G401 (cell line): ENCODE data around the gene SYNJ2. TPM values are rescaled to one million over a fixed set of nuclear protein-coding genes. Genes with fewer than 3 reads are reported as not detected.

ENCODE experiments used
- DNase-seq: peaks from one replicate; pipeline ENCODE4 v3.0.0-alpha.2; 2015; ENCODE audit warnings: low spot score
- in situ Hi-C: cut with HindIII; loops from 2 replicates; pipeline ENCODE4 v1.10.0; 2016; ENCODE audit warnings: low sequenced_read_pairs, mixed read lengths
- total RNA-seq: library from RNA; depleted of rRNA; stranded (reverse); fragments of >200 nt; shearing (Covaris generic); gene quantifications from 2 replicates; pipeline ENCODE4 v1.2.3, GENCODE V29; 2014

Gene SYNJ2
- total RNA-seq, 1 experiment from 2014 or later = 12.2 TPM

- DNase-seq = no peak
- in situ Hi-C loops = no loop called here
Measured at GRCh38 chr6:157993076-157993475, 11.4 kb downstream of the SYNJ2 start.

GRCh38 chr6:157994125-157994795 lies 12.6 kb downstream of the SYNJ2 start:
- in situ Hi-C loops = no loop called here
- DNase-seq = no peak

DNA sequence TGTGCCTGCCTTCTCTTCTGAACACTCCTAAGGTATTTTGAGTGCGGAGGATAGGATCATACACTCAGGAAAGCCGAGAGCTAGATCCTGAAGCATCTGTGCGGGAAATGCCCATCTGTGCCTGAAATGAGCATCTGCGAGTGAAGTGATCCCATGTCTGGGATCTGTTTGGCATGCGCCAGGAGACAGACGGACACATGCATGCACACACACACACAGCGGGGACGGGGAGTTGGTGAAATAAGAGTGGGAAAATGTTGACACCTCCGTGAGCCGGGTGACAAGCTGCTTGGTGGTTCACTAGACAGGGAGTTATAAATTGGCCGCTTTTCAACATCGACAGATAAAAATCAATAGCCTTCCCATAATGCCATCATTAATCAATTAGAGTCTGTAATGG lies 13.8 kb downstream of the SYNJ2 start:
- no peak for DNase-seq
- in situ Hi-C loops = no loop called here

DNA sequence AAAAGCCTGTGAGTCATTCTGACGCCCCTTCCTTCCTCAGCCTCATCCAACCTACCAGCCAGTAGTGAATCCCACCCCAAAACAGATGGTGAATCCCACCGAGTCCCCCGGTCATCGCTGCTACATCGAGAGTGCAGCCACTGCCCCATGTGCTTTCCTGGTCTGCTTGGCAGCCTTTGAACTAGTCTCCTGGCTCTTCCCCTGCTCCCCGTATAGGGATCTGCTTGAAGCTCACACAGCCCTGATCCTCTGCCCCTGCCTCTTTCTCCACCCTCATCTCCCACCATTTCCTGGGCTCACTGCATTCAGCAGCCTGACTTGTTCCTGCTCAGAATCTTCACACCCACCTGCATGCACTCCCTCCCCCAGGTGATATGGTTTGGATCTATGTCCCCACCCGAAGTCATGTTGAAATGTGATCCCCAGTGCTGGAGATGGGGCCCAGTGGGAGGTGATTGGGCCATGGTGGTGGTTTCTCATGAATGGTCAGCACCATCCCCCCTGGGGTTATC lies 14.6 kb downstream of the SYNJ2 start:
- in situ Hi-C loops = no loop called here
- DNase-seq = no peak

DNA sequence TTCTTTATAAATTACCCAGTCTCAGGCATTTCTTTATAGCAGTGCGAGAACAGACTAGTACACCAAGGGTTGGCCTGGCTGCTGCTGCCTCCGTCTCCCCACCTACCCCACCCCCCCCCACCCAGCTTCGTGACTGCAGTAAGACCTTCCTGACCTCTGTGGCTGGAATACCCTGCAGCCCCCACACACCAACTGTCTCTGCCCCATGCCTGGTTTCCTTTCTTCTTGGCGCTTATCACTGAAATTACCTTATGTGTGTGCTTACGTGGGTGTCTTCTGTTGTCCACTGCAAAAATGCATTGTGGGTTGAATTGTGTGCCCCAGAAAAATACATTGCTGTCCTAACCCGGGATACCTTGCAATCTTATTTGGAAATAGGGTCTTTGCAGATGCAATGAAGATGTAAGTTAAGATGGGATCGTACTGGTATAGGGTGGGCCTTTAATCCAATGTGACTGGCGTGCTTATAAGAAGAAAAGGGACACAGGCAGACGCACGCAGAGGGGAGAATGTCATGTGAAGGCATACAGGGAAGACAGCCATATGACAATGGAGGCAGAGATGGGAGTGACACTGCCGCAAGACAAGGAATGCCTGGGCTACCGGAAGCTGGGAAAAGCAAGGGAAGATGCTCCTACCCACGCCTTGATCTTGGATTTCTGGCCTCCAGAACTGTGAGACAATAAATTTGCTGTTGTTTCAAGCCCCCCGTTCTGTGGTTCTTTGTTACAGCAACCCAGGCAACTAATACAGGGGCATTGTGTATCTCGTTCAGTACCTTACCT lies 15.4 kb downstream of the SYNJ2 start:
- in situ Hi-C loops = no loop called here

DNA sequence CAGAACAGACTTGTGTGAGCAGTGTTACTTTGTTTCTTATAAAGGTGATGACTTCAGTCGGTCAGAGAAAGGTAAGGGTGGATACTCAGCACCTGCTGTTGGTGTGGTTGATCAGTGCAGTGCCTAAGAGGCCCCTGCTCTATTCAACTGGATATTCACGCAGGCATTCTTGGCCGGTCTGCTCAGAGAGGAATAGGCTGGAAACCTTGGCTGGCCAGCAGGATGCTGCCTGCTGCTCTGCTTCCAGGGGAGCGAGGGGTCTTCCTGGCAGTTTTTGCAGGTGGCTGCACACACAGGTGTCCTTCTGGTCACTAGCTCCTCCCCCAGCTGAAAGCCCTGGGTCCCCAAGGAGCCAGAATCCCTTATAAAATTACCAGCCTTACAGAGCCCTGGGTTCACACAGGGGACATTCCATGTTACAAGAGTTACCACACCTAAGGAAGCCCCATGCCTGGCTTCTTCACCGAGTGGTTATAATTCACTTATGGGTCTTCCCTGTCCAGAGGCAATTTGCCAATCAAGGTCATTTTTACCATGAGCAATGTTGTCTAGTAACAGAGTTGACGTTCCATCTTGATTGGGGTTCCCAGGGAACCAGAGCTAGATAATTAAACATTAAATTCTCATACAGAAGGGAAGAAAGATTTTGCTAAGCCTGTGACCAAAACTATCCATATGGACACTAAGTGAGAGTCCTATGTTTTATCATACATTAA lies 16.4 kb downstream of the SYNJ2 start:
- no peak for DNase-seq
- in situ Hi-C loops = no loop called here

More for the DNA sequence above, 15.4 kb downstream of the SYNJ2 start:
- DNase-seq = no peak

GRCh38 chr6:157998707-157999167 lies 17.1 kb downstream of the SYNJ2 start:
- DNase-seq = no peak
- in situ Hi-C loops = no loop called here

DNA sequence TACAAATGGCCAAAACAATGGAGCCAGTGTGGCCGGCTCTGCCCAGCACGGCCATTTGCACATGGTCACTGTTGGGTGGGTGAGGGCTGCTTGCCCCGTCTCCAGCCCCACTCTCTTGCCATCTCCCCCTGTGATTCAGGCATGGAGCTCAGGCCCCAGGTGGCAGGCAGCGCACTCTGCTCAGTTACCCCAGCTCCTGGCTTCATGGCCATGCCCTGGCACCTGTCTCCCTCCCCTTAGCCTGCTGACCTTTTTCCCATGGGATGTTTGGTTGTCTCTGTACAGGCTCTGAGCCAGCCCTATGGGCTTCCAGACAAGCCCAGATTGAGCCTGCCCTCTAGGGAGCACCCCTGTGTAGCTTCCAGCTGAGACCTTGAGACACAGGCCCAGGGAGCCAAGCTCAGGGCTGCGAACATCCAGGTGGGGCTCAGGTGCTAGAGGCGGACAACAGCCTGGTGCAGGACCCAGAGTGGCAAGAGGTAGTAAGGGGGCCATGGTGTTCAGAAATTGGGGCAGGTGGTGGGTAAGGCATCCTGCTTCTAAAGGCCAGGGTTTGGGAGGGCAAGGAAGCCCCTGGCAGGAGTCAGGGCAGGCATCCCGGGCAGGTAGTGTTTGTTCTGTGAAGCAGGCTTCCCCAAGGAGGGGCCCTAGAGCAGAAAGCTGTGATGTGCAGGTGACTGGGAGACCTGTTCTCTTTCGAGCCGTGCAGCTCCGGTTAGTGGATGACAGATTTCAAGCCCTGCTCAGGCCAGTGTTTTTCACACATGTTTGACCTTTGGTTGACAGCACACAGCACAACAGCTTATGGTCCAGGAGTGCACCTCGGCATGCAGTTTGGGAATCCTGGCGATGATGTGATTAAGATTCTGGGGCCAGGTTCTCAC lies 17.7 kb downstream of the SYNJ2 start:
- in situ Hi-C loops = no loop called here
- DNase-seq = no peak

DNA sequence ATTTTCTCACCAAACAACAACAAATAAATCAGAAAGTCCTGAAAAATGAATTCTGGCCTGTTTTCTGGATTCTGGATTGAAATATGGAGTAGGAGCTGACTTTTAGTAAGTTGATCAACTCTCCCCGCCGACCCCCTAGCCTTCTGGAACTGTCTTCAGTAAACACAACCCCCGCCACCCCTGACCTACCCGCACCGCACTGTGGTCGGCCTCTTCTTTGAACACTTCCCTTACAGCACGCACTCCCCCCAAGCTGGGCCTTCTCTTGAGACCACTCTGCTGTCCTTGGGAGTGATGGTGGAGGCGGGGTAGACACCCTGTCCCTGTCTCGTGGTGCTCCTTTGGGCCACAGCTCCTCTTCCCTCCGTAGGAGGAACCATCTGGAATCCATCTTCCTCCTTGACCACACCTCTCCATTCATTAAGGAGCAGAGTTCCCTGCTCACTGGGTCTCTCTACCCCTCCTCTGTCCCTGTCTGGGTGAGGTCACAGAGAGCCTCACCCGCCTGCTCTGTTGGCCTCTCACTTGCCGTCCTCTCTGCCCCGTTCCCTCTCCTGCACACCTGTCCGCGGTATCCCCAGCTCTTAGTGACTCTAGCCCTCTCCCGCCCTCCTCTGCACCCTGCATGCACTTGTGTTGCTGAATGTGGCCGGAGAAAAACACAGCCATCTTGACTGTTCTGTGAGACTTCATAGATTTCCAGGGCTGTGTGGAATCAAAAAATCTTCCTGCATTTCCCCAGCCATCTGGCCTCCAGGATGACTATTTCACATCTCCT lies 19.1 kb downstream of the SYNJ2 start:
- in situ Hi-C loops = no loop called here
- no peak for DNase-seq

DNA sequence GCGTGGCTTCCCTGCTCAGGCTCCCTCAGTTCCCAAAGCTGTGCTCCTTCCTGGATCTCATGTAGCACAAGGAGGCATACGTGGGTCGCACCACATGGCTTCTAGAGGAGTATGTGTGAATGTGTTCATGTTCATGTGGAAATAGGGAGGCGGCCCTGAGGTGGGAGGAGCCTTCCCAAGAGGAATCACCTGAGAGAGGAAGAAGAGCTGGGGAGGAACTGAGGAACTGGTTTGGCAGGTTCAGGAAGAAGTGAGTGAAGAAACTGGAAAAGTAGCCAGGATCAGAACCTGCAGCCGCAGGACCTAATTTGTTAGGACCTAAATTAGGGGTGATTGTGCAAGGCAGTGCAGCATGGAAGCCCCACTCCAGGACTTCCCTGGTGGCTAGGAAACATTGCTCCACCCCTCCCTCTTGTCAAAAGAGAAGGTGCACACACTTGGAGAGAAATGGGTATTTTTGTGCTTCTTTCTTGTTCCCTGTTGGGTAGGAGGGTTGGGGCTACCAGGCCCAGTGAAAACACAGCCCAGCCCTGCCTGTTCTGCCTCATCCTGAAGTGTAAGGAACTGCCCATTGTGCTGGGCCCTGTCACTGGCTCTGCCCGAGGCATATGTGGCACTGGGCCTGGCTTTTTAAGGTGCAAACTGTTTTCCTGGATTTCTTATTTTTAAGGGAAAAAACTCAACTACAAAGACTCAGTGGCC lies 20.7 kb downstream of the SYNJ2 start:
- in situ Hi-C loops = no loop called here

DNA sequence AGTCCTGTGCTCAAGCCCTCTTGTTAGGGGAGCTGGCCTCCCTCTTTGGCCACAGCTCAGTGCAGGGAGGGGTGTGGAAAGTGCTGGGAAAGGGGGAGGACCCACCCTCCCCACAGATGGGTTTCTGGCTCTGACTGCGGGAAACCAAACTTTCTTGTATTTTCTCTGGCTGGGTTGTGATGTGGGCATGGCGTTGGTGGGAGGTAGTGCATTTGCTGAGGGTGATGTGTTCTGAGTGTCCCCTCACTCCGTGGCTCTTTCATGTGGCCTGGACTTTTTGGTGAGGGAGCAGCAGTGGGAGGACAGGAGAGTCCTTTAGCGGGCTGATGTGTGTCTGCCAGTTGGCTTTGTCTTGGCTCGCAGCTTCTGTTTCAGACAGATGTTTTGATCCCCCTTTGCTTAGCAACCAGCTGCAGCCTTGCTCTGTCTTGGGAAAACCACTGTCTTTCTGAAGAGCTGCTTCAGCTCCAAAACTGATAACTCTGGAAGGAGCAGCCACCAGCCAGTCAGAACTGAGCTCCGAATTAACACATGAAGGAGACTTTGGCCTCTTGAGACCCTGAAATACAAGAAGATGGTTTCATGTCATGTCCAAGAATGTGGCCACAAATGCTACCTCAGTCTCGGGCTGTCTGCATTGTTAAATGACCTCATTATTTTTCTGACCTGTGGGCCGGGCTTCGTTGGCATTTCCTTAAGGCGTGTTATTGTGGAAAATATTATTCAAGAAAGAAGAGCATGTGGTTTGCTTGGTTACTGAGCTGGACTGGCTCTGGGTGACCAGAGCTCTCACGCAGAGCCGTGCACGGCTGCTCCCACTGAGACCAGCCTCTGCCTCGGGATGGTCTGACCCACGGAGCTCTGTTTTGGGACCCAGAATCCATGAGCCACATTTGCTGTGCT lies 21.5 kb downstream of the SYNJ2 start:
- DNase-seq = no peak
- in situ Hi-C loops = no loop called here

More for the DNA sequence above, 20.7 kb downstream of the SYNJ2 start:
- DNase-seq = no peak

DNA sequence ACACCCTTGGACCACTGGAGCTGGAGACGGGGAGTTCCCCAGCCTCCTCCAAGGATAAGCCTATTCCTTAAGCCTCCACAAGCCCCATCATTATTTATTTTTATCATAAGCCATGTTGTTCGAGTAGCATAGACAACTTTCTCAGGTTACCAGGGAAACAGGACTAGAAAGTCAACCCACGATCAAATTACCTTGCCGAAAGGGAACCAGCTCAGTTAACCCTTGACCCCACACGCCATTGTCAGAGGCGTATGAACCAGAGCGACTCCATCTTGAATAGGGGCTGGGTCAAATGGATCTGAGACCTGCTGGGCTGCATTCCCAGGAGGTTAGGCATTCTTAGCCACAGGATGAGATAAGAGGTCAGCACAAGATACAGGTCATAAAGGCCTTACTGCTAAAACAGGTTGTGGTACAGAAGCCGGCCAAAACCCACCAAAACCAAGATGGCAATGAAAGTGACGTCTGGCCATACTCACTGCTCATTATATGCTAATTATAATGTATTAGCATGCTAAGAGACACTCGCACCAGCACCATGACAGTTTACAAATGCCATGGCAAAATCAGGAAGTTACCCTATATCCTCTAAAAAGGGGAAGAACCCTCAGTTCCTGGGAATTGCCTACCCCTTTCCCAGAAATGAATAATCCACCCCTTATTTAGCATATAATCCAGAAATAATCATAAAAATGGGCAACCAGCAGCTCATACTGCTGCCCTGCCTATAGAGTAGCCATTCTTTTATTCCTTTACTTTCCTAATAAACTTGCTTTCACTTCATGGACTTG lies 22.4 kb downstream of the SYNJ2 start:
- DNase-seq = no peak
- in situ Hi-C loops = no loop called here

GRCh38 chr6:158004701-158005095 lies 23.0 kb downstream of the SYNJ2 start:
- in situ Hi-C loops = no loop called here
- DNase-seq = no peak

DNA sequence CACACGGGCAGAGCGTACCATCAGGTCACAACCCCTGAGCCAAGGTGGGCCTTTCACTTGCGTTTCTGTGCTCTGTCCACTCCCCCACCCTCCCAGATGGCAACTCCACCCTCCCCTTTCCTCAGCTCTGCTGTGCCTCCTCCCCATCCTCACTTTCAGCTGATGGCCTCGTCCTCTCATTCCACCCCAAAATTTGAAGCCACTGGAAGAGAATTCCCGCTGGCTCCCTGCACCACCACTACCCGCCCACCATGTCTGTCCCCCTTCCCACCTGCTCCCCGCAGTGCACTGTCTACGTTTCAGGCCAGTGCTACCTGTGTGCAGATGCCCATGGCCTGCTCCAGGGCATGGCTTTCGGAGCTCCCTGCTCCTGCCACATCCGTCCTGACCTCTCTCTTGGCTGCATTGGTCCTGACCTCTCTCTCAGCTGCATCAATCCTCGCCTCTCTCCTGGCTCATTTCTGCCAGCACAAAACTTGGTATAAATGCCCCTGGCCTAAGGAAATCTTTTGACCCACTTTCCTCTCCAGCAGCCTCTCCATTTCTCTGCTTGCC lies 24.0 kb downstream of the SYNJ2 start:
- no peak for DNase-seq
- in situ Hi-C loops = no loop called here

DNA sequence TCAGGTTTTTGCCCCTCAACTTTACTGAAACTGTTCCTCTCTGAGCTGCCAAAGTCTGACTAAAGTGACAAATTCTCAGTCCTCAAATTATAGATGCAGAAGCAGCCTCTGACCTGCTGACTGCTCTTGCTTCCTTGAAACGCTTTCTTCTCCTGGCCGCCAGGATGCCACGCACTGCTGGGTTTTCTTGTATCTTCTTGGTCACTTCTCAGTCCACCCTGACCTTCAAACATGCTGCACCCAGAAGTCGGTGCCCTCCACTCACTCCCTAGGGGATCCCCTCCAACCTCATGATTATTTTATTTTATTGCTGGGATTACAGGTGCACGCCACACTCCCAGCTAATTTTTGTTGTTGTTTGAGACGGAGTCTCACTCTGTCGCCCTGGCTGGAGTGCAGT lies 24.7 kb downstream of the SYNJ2 start:
- no peak for DNase-seq
- in situ Hi-C loops = no loop called here
